ACC112 (cell line): ENCODE results near the gene CFAP99.

Experiments used
- H2AFZ ChIP-seq: fragments of 200-600 bp; sonication (generic); one replicate; pipeline ENCODE4 v1.6.0; 2017; ENCODE audit warnings: antibody characterized with exemption, low read length; ENCODE audit not compliant: unreplicated experiment
- H3K27ac ChIP-seq: fragments of 200-600 bp; sonication (generic); 2 replicates; pipeline ENCODE4 v1.5.1; 2014; ENCODE audit warnings: low read depth, mild to moderate bottlenecking, antibody characterized with exemption, low read length, moderate library complexity
- H3K27me3 ChIP-seq: fragments of 200-600 bp; sonication (generic); 2 replicates; pipeline ENCODE4 v1.6.1; 2014; ENCODE audit warnings: mild to moderate bottlenecking, antibody characterized with exemption, low read length, moderate library complexity, mixed read lengths; ENCODE audit not compliant: insufficient read depth
- H3K36me3 ChIP-seq: fragments of 200-600 bp; sonication (generic); 2 replicates; pipeline ENCODE4 v1.6.1; 2016; ENCODE audit warnings: mild to moderate bottlenecking, antibody characterized with exemption, low read length, moderate library complexity, mixed read lengths; ENCODE audit not compliant: insufficient read depth
- H3K4me1 ChIP-seq: fragments of 200-600 bp; sonication (generic); one replicate; pipeline ENCODE4 v1.6.1; 2016; ENCODE audit warnings: low read length, mixed read lengths; ENCODE audit not compliant: insufficient read depth, unreplicated experiment, control insufficient read depth
- H3K4me3 ChIP-seq: fragments of 200-600 bp; sonication (generic); 2 replicates; pipeline ENCODE4 v1.5.1; 2014; ENCODE audit warnings: mild to moderate bottlenecking, low read depth, low read length
- H3K79me2 ChIP-seq: fragments of 200-600 bp; sonication (generic); one replicate; pipeline ENCODE4 v1.6.0; 2016; ENCODE audit warnings: low read length; ENCODE audit not compliant: control insufficient read depth, unreplicated experiment, insufficient read depth

Gene CFAP99

DNA sequence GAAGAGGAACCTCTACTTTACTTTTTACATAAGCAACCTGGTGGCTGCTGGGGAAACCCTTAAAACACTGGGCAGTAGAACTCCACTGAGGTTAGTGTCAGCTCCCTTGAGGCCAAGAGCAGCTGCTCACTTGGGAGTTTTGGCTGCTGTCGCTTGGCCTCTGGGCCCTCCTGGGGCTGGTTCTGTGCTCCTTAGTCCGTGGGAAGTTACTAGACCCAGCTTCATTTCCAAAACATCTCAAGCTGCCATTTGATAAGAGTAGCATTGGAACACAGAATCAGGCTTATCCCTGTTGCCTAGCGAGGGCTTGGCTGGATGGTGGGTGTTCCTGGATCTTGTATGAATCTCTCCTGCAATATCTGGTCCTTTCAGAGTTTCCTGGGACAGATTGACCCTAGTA is 76.2 kb downstream of the CFAP99 start:
- peaks cover 66% of the 10 kb centered on the region for H3K79me2 ChIP-seq
- H2AFZ ChIP-seq, result no peak overlapping the region
- peaks cover 22% of the 10 kb centered on the region for H3K4me1 ChIP-seq
- no peaks in the 10 kb centered on the region for H3K27me3 ChIP-seq
- H3K4me3 ChIP-seq, result no peak overlapping the region
- peaks cover 27% of the 10 kb centered on the region for H3K36me3 ChIP-seq
- H3K27ac ChIP-seq, result peak overlapping the region; percentile 15; the same call in 1 of the 2 replicates

DNA sequence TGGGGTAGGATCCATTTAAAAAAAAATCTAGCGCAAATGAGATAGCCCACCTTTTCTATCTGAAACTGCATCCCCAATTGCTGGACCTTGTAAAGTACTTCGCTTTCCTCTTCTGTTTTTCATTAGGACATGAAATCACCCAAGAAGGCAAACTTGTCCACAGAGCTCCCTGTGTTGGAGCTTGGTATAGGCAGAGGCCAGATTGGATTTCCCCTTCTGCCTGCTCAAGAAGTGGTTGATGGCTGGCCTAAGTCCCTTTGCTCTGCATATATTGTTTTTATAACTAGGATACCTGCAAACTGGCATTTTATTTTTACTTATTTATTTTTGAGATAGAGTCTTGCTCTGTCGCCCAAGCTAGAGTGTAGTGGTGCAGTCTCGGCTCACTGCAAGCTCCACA is 78.6 kb downstream of the CFAP99 start:
- Histone ChIP-seq H2AFZ (no peak overlapping the region), H3K27ac (no peak overlapping the region), H3K4me1 (peaks cover 10% of the 10 kb centered on the region), H3K36me3 (peaks cover 27% of the 10 kb centered on the region), H3K27me3 (no peaks in the 10 kb centered on the region), H3K4me3 (no peak overlapping the region), H3K79me2 (peaks cover 68% of the 10 kb centered on the region)

DNA sequence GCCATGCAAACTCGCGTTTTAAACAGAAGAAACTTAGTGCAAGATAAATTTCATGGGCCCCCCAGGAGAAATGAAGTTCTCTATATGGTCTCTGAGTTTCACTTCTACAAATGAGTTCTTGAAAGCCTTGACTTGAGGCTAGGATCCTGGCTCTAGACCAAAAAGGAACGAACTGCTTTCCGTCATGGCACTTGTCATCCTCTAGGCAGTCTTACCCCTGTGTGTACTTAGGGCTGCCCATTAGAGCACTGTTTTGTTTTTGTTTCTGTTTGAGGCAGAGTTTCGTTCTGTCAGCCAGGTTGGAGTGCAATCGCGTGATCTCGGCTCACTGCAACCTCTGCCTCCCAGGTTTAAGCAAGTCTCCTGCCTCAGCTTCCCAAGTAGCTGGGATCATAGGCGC is 79.2 kb downstream of the CFAP99 start:
- Histone ChIP-seq H3K79me2 (peaks cover 62% of the 10 kb centered on the region), H3K4me1 (peaks cover 10% of the 10 kb centered on the region), H3K4me3 (no peak overlapping the region), H3K36me3 (peaks cover 21% of the 10 kb centered on the region), H3K27me3 (no peaks in the 10 kb centered on the region), H3K27ac (no peak overlapping the region), H2AFZ (no peak overlapping the region)

DNA sequence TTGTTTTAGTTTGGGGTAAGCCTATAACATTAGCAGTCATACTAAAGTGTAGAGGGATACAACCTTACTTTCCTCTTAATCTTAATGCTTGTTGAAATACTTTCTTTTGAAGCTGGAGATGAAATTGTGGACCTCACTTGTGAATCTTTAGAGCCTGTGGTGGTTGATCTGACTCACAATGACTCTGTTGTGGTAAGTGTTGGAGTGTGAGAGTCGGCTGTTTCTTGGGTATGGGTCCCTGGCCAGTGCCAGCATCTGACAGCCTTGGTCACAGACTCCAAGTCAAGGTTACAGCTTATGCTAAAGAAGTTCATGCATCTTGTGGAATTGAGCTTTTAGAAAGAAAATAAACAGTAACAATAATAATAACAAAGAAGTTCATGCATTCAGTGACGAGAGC is 81.8 kb downstream of the CFAP99 start:
- Histone ChIP-seq H3K36me3 (peaks cover 16% of the 10 kb centered on the region), H3K79me2 (peaks cover 57% of the 10 kb centered on the region), H3K4me3 (no peak overlapping the region), H3K4me1 (no peaks in the 10 kb centered on the region), H3K27ac (no peak overlapping the region), H2AFZ (no peak overlapping the region), H3K27me3 (no peaks in the 10 kb centered on the region)

DNA sequence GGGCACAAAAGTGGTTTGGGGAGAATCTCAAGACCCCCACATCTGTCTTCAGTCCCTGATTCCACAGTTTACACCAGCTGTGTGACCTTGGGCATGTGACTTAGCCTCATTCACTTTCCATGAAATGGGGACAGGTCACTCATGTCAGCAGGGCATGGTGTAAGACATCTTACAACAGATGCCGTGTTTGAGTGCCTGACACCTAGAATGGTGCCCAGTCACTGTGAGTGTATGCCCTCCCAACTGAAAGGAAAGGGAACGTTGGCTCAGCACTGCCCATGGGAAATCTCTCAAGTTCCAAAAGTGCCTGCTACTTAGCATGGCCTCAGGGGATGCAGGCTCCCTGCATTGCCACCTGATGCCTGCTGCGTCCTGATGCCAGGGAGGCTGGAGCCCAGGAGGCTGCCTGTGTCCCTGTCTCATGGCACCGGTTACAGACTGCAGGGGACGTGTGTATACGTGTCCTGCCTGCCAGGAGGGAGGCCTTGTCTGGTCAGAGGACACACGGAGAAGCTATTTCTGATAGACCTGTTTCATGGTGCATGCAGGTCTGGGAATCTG is 82.4 kb downstream of the CFAP99 start:
- Histone ChIP-seq H3K79me2 (peaks cover 57% of the 10 kb centered on the region), H3K27ac (no peak overlapping the region), H2AFZ (no peak overlapping the region), H3K27me3 (no peaks in the 10 kb centered on the region), H3K4me1 (no peaks in the 10 kb centered on the region), H3K4me3 (no peak overlapping the region), H3K36me3 (peaks cover 16% of the 10 kb centered on the region)

DNA sequence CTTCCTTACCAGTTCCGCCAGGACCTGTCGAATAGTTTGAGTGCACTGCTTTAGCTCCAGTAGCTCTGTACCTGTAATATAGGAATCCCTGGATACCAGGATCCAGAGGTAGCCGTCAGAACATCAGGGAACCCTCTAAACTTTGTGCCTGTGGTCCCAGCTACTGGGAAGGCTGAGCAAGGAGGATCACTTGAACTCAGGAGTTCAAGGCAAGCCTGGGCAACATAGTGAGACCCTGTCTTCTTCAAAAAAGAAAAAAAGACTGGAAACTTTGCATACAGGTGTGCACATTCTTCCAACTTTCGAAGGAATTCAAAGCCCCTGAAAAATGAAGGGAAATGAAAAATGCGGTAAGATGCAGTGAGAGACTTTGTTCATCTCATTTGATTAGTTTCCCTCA is 85.1 kb downstream of the CFAP99 start:
- H3K27me3 ChIP-seq, result no peaks in the 10 kb centered on the region
- H3K79me2 ChIP-seq, result peaks cover 56% of the 10 kb centered on the region
- H3K4me3 ChIP-seq, result no peak overlapping the region
- H3K4me1 ChIP-seq, result no peaks in the 10 kb centered on the region
- no peak overlapping the region for H3K27ac ChIP-seq
- H2AFZ ChIP-seq, result no peak overlapping the region
- peaks cover 16% of the 10 kb centered on the region for H3K36me3 ChIP-seq

DNA sequence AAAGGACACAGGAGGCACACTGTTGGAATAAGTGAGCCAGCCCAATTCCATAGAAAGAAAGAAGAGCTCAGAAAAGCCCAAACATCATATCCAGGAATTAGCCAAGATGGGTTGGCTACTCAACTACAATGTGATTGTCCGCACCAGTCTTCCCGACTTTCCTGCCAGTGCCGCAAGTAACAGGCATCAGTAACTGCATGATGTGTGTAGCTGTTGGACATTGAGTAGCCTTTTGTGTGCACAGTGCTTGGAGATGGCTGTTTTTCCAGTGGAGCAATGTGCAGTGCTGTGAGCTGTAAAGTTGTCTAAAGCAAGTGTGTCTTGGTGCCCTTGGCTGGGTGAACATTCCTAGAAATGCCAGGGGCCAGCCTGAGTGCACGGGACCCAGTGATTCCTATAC is 88.5 kb downstream of the CFAP99 start:
- H3K27ac ChIP-seq, result no peak overlapping the region
- peaks cover 30% of the 10 kb centered on the region for H3K79me2 ChIP-seq
- H3K36me3 ChIP-seq, result peaks cover 11% of the 10 kb centered on the region; the same call in 1 of the 2 replicates
- no peaks in the 10 kb centered on the region for H3K27me3 ChIP-seq
- H3K4me1 ChIP-seq, result no peaks in the 10 kb centered on the region
- no peak overlapping the region for H3K4me3 ChIP-seq
- H2AFZ ChIP-seq, result no peak overlapping the region

DNA sequence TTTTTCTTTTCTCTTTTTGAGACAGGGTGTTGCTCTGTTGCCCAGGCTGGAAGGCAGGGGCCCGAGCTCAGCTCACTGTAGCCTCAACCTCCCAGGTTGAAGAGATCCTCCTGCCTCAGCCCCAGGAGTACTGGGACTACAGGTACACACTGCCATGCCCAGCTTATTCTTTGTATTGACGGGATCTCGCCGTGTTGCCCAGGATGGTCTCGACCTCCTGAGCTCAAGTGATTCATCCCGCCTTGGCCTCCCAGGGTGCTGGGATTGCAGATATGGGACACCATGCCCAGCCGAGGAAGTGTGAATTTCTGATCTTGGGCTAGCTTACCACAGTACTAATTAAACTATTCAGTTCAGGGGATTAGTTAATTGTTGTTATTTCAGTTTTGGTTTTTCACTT is 89.1 kb downstream of the CFAP99 start:
- Histone ChIP-seq H3K27me3 (no peaks in the 10 kb centered on the region), H3K36me3 (peaks cover 13% of the 10 kb centered on the region; the same call in 1 of the 2 replicates), H2AFZ (no peak overlapping the region), H3K4me3 (no peak overlapping the region), H3K27ac (no peak overlapping the region), H3K4me1 (no peaks in the 10 kb centered on the region), H3K79me2 (peaks cover 30% of the 10 kb centered on the region)

DNA sequence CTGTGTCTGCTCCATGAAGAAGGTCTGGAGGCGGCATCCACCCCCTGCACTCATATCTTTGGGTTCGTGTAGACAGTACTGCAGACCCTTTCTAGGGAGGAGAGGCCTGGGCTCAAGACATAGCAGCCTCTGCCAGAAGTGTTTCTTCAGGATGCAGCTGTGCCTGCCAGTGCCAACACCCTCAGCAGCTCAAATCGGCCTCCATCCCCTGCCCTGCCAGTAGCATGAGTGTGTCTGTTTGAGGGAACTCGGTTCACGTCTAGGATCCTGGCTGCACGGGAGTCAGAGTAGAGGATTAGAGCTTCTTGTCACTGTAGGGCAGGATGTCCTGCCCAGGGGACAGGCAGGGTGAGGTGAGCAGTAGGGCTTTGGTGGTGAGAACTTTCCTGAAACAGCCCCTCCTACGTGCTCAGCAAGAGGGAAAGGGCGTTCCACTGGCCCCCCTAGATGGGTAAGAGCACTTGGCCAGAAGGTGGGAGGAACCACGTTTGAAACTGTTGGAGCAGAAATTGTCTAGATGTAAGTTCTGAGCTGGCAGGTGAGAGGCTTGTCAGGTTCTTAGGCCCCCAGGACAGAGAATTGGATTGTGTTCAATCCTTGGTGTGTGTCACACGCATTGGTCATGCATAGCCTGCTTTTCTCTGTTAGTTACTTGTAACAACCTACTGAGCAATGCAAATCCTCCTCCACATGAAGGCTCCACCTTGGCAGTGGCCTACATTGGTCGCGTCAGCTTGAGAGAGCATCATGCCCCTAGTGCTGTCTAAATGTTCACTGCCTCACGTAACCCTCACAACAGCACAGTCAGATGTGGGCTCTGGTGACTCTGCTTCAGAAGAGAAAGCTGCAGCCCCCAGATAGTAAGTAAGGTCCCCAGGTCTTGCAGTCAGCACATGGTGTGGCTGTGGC is 91.8 kb downstream of the CFAP99 start:
- Histone ChIP-seq H3K4me1 (no peaks in the 10 kb centered on the region), H2AFZ (no peak overlapping the region), H3K79me2 (peaks cover 15% of the 10 kb centered on the region), H3K27ac (no peak overlapping the region), H3K4me3 (no peak overlapping the region), H3K36me3 (peaks cover 15% of the 10 kb centered on the region; the same call in 1 of the 2 replicates), H3K27me3 (no peaks in the 10 kb centered on the region)

DNA sequence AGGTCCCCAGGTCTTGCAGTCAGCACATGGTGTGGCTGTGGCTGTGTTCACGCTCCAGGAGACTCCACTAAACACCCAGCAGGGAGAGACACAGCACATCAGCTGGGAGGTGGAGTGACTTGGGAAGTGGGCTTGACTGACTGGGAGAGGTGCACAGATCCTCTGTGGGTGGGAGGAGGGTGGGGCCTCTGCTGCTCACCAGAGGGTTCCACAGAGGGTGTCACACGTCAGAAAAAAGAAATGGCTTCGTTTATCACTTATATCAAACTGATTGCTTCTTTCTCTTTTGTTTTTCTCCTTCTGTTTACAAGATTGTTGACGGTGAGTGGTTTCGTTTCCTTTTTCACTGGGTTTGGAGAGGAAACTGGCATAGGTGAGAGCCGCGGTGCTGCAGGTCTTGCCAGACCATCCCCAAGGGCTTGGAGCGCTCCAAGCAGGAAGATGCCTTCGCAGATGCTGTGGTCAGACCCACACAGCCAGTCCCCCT is 92.9 kb downstream of the CFAP99 start:
- H3K27ac ChIP-seq, result no peak overlapping the region
- H3K79me2 ChIP-seq, result peaks cover 7% of the 10 kb centered on the region
- H3K27me3 ChIP-seq, result no peaks in the 10 kb centered on the region
- peaks cover 23% of the 10 kb centered on the region; the same call in 1 of the 2 replicates for H3K36me3 ChIP-seq
- no peak overlapping the region for H2AFZ ChIP-seq
- no peak overlapping the region for H3K4me3 ChIP-seq
- no peaks in the 10 kb centered on the region for H3K4me1 ChIP-seq
